Fibroblast of pulmonary artery (primary cell): ENCODE results near the gene CHTF18.

Source experiments
- DNase-seq: peaks from one replicate; pipeline ENCODE4 v3.0.0-alpha.2; 2010; ENCODE audit warnings: low read depth
- H3K4me3 ChIP-seq: replicated peaks from 2 replicates; pipeline ENCODE4 v1.5.1; 2011; ENCODE audit warnings: low read depth, mild to moderate bottlenecking, control low read depth, low read length, moderate library complexity
- TF ChIP-seq, protein P1 (sequence below): IDR thresholded peaks from 2 replicates; pipeline ENCODE4 v1.5.1; 2011; ENCODE audit warnings: mild to moderate bottlenecking, control low read depth, low read length, inconsistent platforms; ENCODE audit errors: missing control alignments

CHTF18 gene

DNA sequence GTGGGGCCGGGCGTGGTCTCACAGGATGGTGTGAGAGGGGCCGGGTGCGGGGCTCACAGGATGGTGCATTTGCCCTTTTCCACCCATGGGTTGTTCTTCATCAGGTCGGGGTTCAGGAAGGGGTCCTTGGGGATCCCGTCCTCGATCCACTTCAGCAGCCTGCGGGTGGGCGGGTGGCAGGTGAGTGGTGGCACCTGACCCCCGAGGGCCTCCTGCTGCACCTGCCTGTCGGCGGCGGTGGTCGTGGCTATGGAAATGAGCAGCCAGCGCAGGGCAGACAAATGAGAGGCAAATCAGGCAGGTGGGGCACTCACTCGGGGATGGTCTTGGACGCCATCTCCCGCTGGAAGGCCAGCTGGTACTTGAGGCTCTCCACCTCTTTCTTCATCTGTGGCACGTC, 10.2 kb downstream of the CHTF18 start:
- TF ChIP-seq, protein P1, sequence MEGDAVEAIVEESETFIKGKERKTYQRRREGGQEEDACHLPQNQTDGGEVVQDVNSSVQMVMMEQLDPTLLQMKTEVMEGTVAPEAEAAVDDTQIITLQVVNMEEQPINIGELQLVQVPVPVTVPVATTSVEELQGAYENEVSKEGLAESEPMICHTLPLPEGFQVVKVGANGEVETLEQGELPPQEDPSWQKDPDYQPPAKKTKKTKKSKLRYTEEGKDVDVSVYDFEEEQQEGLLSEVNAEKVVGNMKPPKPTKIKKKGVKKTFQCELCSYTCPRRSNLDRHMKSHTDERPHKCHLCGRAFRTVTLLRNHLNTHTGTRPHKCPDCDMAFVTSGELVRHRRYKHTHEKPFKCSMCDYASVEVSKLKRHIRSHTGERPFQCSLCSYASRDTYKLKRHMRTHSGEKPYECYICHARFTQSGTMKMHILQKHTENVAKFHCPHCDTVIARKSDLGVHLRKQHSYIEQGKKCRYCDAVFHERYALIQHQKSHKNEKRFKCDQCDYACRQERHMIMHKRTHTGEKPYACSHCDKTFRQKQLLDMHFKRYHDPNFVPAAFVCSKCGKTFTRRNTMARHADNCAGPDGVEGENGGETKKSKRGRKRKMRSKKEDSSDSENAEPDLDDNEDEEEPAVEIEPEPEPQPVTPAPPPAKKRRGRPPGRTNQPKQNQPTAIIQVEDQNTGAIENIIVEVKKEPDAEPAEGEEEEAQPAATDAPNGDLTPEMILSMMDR = no peak
- H3K4me3 ChIP-seq = no peak overlapping the region
- DNase-seq = no peak

DNA sequence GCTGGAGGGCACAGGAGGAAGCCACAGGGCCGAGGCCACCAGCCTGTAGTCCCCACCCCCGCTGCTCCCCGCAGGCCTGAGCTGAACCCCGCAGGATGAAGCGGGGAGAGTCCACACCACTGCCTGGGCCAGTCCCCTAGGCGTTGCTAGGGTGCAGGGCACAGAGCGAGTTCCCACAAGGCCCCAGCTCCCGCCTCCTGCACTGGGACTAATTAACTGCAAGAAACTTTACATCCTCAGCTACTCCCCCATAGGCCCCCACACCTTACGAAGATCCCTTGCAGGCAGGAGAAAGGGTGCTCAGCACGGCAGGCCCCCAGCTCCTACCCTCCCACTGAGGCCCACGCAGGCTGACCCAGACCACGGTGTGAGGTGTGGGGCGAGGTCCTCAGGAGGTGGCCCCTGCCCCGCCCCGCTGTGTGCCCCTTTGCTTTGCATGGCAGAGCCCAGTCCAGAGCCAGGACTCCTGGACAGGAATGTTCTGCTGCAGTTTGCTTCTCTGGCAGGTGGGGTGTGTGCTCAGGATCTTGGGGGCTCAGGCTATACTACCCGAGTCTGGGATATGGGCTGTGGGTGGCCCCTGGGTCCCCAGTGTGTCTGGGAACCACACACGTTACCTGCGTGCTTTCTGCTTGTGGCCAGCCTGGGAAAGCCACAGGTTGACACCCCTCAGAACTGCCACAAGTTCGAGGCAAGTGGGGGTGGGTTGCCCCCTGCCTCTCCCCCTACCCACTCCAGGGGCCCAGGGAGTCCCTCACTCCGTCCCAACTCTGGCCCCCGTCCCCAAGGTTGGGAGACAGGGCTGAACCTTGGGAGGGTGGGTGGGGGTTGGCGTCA, 10.9 kb downstream of the CHTF18 start:
- TF ChIP-seq, protein P1 = no peak
- H3K4me3 ChIP-seq = no peak overlapping the region
- DNase-seq = no peak

DNA sequence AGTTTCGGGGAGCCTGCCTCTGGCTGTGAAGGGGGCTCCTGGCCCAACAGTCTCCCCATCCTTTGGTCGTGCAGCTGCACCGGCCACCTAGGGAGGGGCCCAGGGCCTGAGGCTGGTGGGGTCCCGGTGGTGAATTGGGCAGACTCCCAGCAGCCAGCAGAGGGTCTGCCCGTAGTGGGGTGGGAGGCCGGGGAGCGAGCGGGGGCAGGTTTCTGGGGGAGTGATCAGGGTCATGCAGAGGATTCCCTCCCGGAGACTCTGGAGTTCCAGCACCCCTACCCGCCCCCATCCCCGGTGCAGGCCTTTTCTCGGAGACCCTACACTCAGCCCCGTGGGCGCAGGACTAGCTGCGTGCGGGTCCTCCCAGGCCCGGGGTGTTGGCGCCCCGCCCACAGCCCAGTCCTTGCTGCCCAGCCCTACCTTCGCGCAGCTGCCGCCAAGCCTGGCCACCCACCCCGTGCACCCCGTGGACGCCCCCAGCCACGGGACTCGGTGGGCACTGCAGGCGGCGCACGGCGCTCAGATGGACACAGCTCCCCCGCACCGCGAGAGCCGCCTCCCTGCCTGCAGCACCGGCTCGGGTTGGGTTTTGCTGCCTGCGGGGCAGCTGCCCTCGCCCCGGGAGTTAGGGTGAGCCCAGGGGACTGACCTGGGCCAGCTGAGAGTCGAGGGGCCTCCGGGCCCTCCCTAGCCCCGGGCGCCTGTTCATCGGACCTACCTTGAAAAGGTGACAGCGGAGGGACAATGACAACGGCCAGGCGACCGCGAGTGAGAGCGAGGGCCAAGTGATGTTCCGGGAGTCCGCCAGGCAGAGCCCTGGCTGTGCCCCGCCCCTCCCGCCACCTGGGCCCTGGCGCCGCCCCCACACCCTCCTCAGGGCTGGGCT, 11.8 kb downstream of the CHTF18 start, which contains the start of gene GNG13:
GNG13 (minus strand) TSS at position 787 of the 886 bp plus-strand sequence. CDS start 1,657 bp downstream, outside the sequence.
- TF ChIP-seq, protein P1 = no peak
- H3K4me3 ChIP-seq = no peak within 1 kb of the TSS
- DNase-seq = no peak

DNA sequence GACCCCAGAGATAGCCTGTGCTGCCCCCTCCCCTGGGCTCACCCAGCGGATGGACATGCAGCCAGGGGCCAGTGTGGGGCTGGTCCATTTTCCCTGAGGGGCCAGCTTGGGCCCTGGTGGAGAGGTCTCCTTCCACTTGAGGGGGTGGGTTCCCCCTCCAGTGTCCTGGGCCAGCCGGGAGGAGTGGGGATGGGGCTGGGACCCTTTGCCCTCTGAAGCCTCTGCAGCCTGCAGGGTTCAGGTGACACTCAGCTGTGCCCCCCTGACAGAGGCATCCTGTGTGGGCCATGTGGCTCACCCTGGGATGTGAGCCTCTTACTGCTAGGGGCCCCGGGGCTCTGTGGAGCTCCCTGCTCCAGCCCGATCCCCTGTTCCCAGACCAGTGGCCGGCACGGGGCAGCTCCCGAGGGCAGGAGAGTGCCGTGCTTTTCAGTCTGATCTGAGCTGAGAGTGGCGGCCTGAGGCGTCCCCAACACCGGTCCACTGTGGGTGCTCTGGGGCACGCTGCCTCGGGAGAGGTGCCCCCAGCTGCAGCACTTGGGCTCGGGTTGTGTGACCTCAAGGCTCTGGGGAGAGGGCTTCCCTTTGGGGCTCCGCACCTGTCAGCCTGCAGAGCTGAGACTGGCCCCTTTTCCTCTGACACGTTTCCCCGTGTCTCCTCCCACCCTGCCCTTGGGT, 12.6 kb downstream of the CHTF18 start:
- DNase-seq = no peak
- no peak overlapping the region for H3K4me3 ChIP-seq
- TF ChIP-seq, protein P1 = no peak

DNA sequence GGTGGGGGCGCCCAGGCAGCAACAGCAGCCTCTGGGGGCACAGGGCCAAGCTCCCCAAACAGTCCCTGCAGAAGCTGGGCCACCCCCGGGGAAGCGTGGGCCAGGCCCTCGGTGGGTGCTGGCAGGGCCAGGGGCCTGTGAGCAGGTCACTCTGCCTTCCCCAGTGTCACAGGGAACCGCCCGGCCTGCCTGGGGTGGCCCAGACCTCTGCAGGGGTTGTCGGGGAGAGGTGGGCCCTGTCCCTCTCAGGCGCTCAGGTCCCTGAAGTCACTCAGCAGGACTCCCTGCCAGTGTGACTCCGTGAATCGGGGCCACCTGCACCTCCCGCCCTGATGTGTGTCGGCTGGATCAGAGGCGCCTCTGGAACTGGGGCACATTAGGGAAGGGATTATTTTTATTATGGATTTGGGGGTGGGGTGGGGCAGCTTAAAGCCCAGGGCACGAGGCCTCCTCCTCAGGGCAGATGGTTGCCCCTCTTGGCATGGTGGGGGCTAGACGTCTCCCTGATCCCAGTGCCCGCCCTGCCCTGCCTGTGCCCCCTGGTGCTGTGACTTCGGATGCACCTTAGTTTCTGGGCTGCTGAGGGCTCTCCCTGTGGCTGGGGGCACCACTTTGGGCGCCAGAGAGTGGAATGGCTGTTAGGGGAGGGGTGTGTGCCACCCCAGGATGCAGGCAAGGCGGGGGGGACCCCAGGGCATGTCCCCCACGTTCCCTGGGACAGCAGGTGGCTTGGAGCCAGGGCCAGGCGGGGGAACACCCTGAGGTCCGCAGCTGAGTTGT, 13.4 kb downstream of the CHTF18 start:
- H3K4me3 ChIP-seq = no peak overlapping the region
- TF ChIP-seq, protein P1 = no peak
- no peak for DNase-seq

DNA sequence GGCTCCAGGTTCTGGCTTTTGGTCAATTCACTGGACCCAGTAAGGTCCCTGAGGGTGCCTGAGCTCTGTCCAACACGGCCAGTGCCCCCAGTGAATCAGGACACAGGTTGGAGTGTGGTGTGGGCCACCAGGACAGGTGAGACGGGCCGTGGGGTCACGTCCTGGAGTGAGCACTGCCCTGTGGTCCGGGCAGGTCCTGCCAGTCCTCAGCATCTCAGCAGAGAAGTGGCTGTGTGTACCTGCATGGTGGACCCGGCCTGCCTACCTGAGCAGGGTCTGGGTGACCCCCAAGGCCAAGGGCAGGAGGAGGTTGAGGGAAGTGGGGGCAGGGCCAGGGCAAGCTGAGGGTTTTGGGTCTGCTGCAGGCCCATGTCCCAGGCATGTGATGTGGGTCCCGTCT, 14.0 kb downstream of the CHTF18 start:
- DNase-seq = no peak
- no peak overlapping the region for H3K4me3 ChIP-seq
- TF ChIP-seq, protein P1 = no peak
